ENCODE measurements around the gene ZNF277. TPM values are rescaled to one million over a fixed set of nuclear protein-coding genes. Genes with fewer than 3 reads are reported as not detected.

ZNF277 gene
- total RNA-seq, 1 experiment from 2014 or later = 12.8 TPM

DNA sequence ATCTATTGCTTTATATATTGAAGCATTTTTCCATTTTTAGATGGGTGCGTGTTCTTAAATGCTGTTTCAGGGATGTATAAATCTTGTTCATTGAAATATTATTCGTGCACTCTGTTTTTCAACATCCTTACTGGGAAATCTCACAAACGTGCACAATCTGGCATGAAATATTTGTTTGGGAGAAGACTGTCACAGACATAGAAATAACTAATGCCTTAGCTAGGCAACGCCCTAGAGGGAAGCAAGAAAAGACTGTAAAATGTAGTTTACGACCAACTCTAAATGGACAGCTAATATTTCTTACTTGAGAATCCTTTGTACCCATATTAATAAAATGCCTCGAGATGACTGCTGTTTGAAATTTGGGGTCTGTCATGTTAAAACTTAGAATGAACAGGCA lies 9.2 kb upstream of the ZNF277 start:
- no peak overlapping the region for H3K4me3 ChIP-seq (ENCODE audit: low read depth in 2 of 2, low read length in 2 of 2)
- H3K4me1 ChIP-seq (ENCODE audit: control insufficient read depth, insufficient read depth, low read length) = peaks cover 5% of the 10 kb centered on the region
- no peaks in the 10 kb centered on the region for H3K36me3 ChIP-seq (ENCODE audit: control insufficient read depth, insufficient read depth, low read length)
- DNase-seq (ENCODE audit: low read depth, low spot score) (no peak), ATAC-seq (no peak)
- in situ Hi-C loops (cut with HindIII; ENCODE audit: low pct_unique_long_range_greater_than_20kb, low sequenced_read_pairs) = no loop called here
- no TSS peak for BruUV-seq (replicated peaks)
- POLR2A ChIA-PET = no interaction called here
- no peak overlapping the region for H3K27ac ChIP-seq (ENCODE audit: low read length)
- H3K27me3 ChIP-seq (ENCODE audit: control insufficient read depth, insufficient read depth, low read length) = no peaks in the 10 kb centered on the region
- intact Hi-C loops (cut with micrococcal nuclease; ENCODE audit: unreplicated experiment) = no loop called here
- CTCF ChIA-PET = no interaction called here
- TF ChIP-seq, protein P1, sequence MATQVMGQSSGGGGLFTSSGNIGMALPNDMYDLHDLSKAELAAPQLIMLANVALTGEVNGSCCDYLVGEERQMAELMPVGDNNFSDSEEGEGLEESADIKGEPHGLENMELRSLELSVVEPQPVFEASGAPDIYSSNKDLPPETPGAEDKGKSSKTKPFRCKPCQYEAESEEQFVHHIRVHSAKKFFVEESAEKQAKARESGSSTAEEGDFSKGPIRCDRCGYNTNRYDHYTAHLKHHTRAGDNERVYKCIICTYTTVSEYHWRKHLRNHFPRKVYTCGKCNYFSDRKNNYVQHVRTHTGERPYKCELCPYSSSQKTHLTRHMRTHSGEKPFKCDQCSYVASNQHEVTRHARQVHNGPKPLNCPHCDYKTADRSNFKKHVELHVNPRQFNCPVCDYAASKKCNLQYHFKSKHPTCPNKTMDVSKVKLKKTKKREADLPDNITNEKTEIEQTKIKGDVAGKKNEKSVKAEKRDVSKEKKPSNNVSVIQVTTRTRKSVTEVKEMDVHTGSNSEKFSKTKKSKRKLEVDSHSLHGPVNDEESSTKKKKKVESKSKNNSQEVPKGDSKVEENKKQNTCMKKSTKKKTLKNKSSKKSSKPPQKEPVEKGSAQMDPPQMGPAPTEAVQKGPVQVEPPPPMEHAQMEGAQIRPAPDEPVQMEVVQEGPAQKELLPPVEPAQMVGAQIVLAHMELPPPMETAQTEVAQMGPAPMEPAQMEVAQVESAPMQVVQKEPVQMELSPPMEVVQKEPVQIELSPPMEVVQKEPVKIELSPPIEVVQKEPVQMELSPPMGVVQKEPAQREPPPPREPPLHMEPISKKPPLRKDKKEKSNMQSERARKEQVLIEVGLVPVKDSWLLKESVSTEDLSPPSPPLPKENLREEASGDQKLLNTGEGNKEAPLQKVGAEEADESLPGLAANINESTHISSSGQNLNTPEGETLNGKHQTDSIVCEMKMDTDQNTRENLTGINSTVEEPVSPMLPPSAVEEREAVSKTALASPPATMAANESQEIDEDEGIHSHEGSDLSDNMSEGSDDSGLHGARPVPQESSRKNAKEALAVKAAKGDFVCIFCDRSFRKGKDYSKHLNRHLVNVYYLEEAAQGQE (IDR thresholded peaks at IDR 0.05; ENCODE audit: insufficient read depth in 1 of 2, low read depth in 2 of 2, low read length in 1 of 2) = no peak
- no peak for TF ChIP-seq TCF7L2 (IDR thresholded peaks at IDR 0.05; ENCODE audit: low read depth, low read length)
- no peak for TF ChIP-seq SIN3A (IDR thresholded peaks at IDR 0.05; ENCODE audit: borderline replicate concordance, insufficient read depth, low read depth, low read length)
- TF ChIP-seq POLR2AphosphoS5 (IDR thresholded peaks at IDR 0.05; ENCODE audit: low read depth, low read length) = no peak
- TF ChIP-seq, protein P2, sequence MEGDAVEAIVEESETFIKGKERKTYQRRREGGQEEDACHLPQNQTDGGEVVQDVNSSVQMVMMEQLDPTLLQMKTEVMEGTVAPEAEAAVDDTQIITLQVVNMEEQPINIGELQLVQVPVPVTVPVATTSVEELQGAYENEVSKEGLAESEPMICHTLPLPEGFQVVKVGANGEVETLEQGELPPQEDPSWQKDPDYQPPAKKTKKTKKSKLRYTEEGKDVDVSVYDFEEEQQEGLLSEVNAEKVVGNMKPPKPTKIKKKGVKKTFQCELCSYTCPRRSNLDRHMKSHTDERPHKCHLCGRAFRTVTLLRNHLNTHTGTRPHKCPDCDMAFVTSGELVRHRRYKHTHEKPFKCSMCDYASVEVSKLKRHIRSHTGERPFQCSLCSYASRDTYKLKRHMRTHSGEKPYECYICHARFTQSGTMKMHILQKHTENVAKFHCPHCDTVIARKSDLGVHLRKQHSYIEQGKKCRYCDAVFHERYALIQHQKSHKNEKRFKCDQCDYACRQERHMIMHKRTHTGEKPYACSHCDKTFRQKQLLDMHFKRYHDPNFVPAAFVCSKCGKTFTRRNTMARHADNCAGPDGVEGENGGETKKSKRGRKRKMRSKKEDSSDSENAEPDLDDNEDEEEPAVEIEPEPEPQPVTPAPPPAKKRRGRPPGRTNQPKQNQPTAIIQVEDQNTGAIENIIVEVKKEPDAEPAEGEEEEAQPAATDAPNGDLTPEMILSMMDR (IDR thresholded peaks at IDR 0.05) = no peak
- H3K9me3 ChIP-seq (ENCODE audit: control insufficient read depth, insufficient read depth, low read depth, low read length) = no peaks in the 10 kb centered on the region

DNA sequence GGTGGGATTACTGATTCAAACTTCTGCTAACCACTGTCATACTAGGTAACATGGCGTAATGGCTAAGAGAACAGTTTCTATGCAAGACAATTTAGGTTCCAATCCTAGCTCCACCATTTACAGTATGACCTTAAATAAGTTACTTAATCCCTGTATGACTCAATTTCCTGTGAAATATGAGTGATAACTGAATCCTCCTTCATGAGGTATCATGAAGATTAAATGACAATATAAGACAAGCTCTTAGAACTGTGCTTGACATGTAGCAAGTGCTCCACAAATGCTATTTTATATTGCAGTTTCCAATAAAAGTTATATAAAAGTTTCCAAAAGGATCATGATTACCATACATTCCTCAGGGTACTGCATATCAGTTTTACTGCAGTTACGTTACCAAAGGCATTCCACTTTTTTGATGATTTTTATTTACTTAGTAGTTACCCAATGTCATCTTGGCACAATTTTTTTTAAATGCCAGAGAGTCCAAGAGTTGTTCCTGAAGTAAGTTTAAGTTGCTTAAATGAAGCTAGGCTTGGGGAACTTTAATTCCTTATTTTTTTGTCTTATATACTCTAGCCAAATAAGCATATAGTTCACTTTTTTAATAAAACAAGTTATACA lies 7.3 kb upstream of the ZNF277 start:
- DNase-seq (ENCODE audit: low read depth, low spot score) (peak; percentile 51), ATAC-seq (no peak)
- Histone ChIP-seq H3K4me1 (ENCODE audit: control insufficient read depth, insufficient read depth, low read length) (peaks cover 5% of the 10 kb centered on the region; the same call in 1 of the 2 replicates), H3K27me3 (ENCODE audit: control insufficient read depth, insufficient read depth, low read length) (no peaks in the 10 kb centered on the region), H3K27ac (ENCODE audit: low read length) (no peak overlapping the region), H3K4me3 (ENCODE audit: low read depth in 2 of 2, low read length in 2 of 2) (no peak overlapping the region), H3K36me3 (ENCODE audit: control insufficient read depth, insufficient read depth, low read length) (no peaks in the 10 kb centered on the region), H3K9me3 (ENCODE audit: control insufficient read depth, insufficient read depth, low read depth, low read length) (no peaks in the 10 kb centered on the region)
- CTCF ChIA-PET = no interaction called here
- BruUV-seq (replicated peaks) = no TSS peak
- intact Hi-C loops (cut with micrococcal nuclease; ENCODE audit: unreplicated experiment) = no loop called here
- in situ Hi-C loops (cut with HindIII; ENCODE audit: low pct_unique_long_range_greater_than_20kb, low sequenced_read_pairs) = no loop called here
- POLR2A ChIA-PET = no interaction called here
- TF ChIP-seq, protein P1 (IDR thresholded peaks at IDR 0.05; ENCODE audit: insufficient read depth in 1 of 2, low read depth in 2 of 2, low read length in 1 of 2) = no peak
- TF ChIP-seq POLR2AphosphoS5 (IDR thresholded peaks at IDR 0.05; ENCODE audit: low read depth, low read length) = no peak
- TF ChIP-seq, protein P2 (IDR thresholded peaks at IDR 0.05) = no peak
